GM18498 (cell line): ENCODE data around the gene CCL19.

Experiments
- ATAC-seq: cut with Tn5 transposase; IDR thresholded peaks from one replicate; pipeline ENCODE4 v1.9.1; 2021; ENCODE audit warnings: mild to moderate bottlenecking, moderate library complexity; ENCODE audit not compliant: unreplicated experiment

CCL19 gene

GRCh38 chr9:34642679-34643078 is 48.4 kb downstream of the CCL19 start:
- no peak for ATAC-seq
